WTC11 (cell line): ENCODE data around the gene SLC24A4. TPM values are rescaled to one million over a fixed set of nuclear protein-coding genes. Genes with fewer than 3 reads are reported as not detected.

Experiments used
- ATAC-seq: fragments of 200-7000 bp; cut with Tn5 transposase; 2 replicates; pipeline ENCODE4 v1.10.0; 2021; ENCODE audit warnings: mild to moderate bottlenecking, moderate library complexity
- CTCF ChIA-PET: fragments of 300-600 bp; sonication (Branson Sonifier 250); formaldehyde crosslinking; loops from one replicate; lab custom pipeline; 2021; ENCODE audit warnings: antibody characterized with exemption; lab: Charles Lee
- POLR2A ChIA-PET: fragments of 350-600 bp; sonication (Branson Sonifier 250); formaldehyde crosslinking; loops from one replicate; lab custom pipeline; 2021; ENCODE audit warnings: antibody characterized with exemption; lab: Charles Lee
- DNase-seq: peaks from one replicate; pipeline ENCODE4 v3.0.0; 2021; ENCODE audit warnings: low spot score
- H3K27ac Mint-ChIP-seq: 2 replicates; pipeline ENCODE4 v1.8.0; 2021; ENCODE audit warnings: mixed read lengths
- H3K27me3 Mint-ChIP-seq: 2 replicates; pipeline ENCODE4 v1.8.0; 2021; ENCODE audit warnings: low read depth, mild to moderate bottlenecking, moderate library complexity, mixed read lengths
- H3K36me3 Mint-ChIP-seq: 2 replicates; pipeline ENCODE4 v1.8.0; 2021; ENCODE audit warnings: mixed read lengths
- H3K4me1 Mint-ChIP-seq: 2 replicates; pipeline ENCODE4 v1.8.0; 2022; ENCODE audit warnings: mixed read lengths
- H3K4me3 Mint-ChIP-seq: 2 replicates; pipeline ENCODE4 v1.8.0; 2021; ENCODE audit warnings: mild to moderate bottlenecking, moderate library complexity, mixed read lengths
- H3K9me3 Mint-ChIP-seq: 2 replicates; pipeline ENCODE4 v1.8.0; 2021; ENCODE audit warnings: mixed read lengths
- ETV6 ChIP-seq: sonication (generic); formaldehyde crosslinking; IDR thresholded peaks from 2 replicates; pipeline ENCODE4 v1.8.1; 2022; ENCODE audit warnings: mild to moderate bottlenecking, missing genetic modification reagents
- MXD4 ChIP-seq: fragments of 250-450 bp; sonication (Bioruptor Pico); IDR thresholded peaks from 2 replicates; pipeline ENCODE4 v1.8.0; 2021; ENCODE audit warnings: mild to moderate bottlenecking, moderate library complexity, borderline replicate concordance
- NFE2L1 ChIP-seq: sonication (generic); formaldehyde crosslinking; IDR thresholded peaks from 2 replicates; pipeline ENCODE4 v1.8.1; 2023; ENCODE audit warnings: missing genetic modification reagents
- NR1H2 ChIP-seq: sonication (generic); formaldehyde crosslinking; IDR thresholded peaks from 2 replicates; pipeline ENCODE4 v1.9.0; 2021; ENCODE audit warnings: mild to moderate bottlenecking, moderate library complexity, missing genetic modification reagents
- NR2C2 ChIP-seq: sonication (generic); formaldehyde crosslinking; IDR thresholded peaks from 2 replicates; pipeline ENCODE4 v1.8.0; 2022; ENCODE audit warnings: mild to moderate bottlenecking, missing genetic modification reagents
- TEAD1 ChIP-seq: sonication (generic); formaldehyde crosslinking; IDR thresholded peaks from 2 replicates; pipeline ENCODE4 v1.8.0; 2022; ENCODE audit warnings: mild to moderate bottlenecking, missing genetic modification reagents
- TEAD4 ChIP-seq: sonication (generic); formaldehyde crosslinking; IDR thresholded peaks from 2 replicates; pipeline ENCODE4 v1.8.0; 2022; ENCODE audit warnings: mild to moderate bottlenecking, missing genetic modification reagents
- ZNF121 ChIP-seq: sonication (generic); formaldehyde crosslinking; IDR thresholded peaks from 2 replicates; pipeline ENCODE4 v1.8.0; 2023; ENCODE audit warnings: missing genetic modification reagents
- ZNF219 ChIP-seq: sonication (generic); formaldehyde crosslinking; IDR thresholded peaks from 2 replicates; pipeline ENCODE4 v1.8.0; 2023; ENCODE audit warnings: missing genetic modification reagents, mild to moderate bottlenecking, borderline replicate concordance
- ZNF671 ChIP-seq: fragments of 250-450 bp; sonication (Bioruptor Pico); IDR thresholded peaks from 2 replicates; pipeline ENCODE4 v1.8.0; 2021; ENCODE audit warnings: mild to moderate bottlenecking
- total RNA-seq: library from RNA; stranded (reverse); gene quantifications from 3 replicates; pipeline ENCODE4 v1.2.3, GENCODE V29; 2021
- TF ChIP-seq, protein P1 (sequence below): sonication (generic); formaldehyde crosslinking; IDR thresholded peaks from 2 replicates; pipeline ENCODE4 v1.8.1; 2022; ENCODE audit warnings: low read depth, missing genetic modification reagents, borderline replicate concordance
- TF ChIP-seq, protein P2 (sequence below): sonication (generic); formaldehyde crosslinking; IDR thresholded peaks from 2 replicates; pipeline ENCODE4 v1.8.1; 2023; ENCODE audit warnings: mild to moderate bottlenecking, moderate library complexity, missing genetic modification reagents
- TF ChIP-seq, protein P3 (sequence below): sonication (generic); formaldehyde crosslinking; IDR thresholded peaks from 2 replicates; pipeline ENCODE4 v1.8.0; 2023; ENCODE audit warnings: missing genetic modification reagents, mild to moderate bottlenecking, borderline replicate concordance

Gene SLC24A4
- total RNA-seq, 1 experiment from 2014 or later = 0.90 TPM

DNA sequence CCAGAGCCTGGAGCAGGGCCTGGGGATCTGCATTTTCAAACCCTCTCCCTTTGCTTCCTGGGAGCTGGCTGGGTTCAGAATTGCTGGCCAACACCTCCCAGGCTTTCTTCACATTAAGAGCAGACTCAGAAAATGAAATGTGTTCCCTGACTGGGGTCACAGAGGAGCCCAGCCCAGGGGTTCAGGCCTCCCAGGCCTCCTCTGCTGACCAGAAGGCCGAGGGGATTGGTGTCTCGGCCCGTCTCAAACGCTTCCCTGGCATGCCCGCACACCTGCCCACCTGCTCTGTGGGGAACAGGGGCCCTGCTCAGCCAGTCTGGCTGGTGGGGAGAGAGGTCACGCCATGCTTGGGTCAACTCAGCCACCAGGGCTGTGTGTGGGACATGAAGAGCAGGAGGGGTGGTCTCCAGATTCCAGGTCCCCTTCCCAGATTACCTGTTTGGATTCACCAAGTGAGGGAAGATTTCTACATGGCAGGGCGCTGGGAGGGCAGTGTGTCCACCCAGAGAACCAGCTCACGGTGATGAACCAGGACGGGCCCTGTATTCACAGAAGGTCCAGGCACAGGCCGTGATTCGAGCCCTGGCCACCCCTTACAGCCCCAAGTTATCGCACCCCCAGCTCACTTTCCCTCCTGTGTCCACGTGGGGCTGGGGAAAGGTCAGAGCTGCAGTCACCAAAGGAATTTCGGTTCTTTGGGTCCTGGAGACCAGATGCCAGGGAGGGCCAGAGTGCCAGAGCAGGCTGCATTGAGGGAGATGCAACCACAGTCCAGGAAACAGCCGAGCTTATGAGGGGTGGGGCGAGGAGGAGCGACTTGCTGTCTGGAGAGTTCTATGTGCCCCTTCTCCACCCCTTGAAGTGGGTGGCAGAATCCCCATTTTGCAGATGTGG, 135.4 kb downstream of the SLC24A4 start (continued):
- TF ChIP-seq NR2C2 (CRISPR knock-in tag) = no peak
- TF ChIP-seq, protein P1, sequence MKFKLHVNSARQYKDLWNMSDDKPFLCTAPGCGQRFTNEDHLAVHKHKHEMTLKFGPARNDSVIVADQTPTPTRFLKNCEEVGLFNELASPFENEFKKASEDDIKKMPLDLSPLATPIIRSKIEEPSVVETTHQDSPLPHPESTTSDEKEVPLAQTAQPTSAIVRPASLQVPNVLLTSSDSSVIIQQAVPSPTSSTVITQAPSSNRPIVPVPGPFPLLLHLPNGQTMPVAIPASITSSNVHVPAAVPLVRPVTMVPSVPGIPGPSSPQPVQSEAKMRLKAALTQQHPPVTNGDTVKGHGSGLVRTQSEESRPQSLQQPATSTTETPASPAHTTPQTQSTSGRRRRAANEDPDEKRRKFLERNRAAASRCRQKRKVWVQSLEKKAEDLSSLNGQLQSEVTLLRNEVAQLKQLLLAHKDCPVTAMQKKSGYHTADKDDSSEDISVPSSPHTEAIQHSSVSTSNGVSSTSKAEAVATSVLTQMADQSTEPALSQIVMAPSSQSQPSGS (CRISPR knock-in tag) = no peak
- TF ChIP-seq, all 79 proteins: peak for 0

DNA sequence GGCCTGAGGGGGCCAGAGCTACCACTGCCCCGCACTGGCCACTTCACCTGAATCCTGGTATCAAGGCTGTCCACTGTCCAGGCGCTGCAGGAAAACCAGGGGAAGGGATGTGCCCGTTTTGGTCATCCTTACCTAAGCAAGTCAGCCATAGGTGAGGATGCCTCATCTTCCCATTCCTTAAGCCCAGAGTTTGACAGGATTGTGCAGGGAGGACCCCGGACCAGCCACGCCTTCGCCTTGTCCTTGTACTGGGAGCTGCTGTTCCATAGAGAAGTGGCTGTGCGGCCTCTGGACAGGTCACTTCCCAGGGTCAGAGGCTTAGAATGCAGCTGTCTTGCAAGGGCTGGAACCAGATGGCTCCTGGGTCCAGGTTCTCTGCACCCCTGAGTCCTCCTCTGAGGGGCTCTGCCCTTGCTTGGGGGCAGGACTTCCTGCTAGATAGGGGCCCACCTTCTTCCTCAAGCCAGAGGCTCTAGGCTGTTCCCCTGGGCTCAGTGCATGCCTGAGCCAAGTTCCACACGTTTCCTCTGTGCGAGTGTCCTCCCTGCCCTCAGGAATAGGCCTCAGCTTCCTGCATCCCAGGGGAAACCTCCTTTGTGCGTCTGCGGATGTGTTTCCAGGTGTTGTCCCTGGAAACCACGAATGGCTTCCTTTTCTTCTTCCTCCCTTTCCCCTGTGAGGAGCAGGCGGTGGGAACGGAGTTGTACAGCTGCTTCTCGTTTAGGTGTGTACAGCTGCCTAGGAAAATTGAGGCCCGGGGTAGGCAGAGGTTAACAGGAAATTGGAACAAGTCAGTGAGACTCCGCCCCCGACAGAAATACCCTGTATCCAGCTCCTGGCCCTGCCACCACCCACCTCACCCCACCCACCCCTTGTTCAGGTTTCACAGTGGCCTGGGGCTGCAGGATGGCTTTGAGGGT, 136.3 kb downstream of the SLC24A4 start:
- Mint-ChIP-seq H3K36me3 (no peaks in the 10 kb centered on the region), H3K4me1 (peaks cover 7% of the 10 kb centered on the region), H3K27ac (no peak overlapping the region), H3K27me3 (no peaks in the 10 kb centered on the region), H3K9me3 (peaks cover 4% of the 10 kb centered on the region; the same call in 1 of the 2 replicates), H3K4me3 (no peak overlapping the region)
- DNase-seq (no peak), ATAC-seq (no peak; the same call in 1 of the 2 replicates)
- ChIA-PET POLR2A (interaction anchor here (0.5 kb wide), 1 partner anchor 140 kb away, joined by 4 read pairs; no protein-coding TSS in a partner anchor), CTCF (interaction anchor here (0.9 to 1.9 kb wide), 8 partner anchors 12 to 303 kb away, joined by 3 to 9 read pairs (median 4); no protein-coding TSS in a partner anchor)
- TF ChIP-seq TEAD4 (no peak), MXD4 (CRISPR knock-in tag) (no peak)
- TF ChIP-seq, protein P2, sequence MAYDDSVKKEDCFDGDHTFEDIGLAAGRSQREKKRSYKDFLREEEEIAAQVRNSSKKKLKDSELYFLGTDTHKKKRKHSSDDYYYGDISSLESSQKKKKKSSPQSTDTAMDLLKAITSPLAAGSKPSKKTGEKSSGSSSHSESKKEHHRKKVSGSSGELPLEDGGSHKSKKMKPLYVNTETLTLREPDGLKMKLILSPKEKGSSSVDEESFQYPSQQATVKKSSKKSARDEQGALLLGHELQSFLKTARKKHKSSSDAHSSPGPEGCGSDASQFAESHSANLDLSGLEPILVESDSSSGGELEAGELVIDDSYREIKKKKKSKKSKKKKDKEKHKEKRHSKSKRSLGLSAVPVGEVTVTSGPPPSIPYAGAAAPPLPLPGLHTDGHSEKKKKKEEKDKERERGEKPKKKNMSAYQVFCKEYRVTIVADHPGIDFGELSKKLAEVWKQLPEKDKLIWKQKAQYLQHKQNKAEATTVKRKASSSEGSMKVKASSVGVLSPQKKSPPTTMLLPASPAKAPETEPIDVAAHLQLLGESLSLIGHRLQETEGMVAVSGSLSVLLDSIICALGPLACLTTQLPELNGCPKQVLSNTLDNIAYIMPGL (CRISPR knock-in tag) = no peak
- TF ChIP-seq, protein P3, sequence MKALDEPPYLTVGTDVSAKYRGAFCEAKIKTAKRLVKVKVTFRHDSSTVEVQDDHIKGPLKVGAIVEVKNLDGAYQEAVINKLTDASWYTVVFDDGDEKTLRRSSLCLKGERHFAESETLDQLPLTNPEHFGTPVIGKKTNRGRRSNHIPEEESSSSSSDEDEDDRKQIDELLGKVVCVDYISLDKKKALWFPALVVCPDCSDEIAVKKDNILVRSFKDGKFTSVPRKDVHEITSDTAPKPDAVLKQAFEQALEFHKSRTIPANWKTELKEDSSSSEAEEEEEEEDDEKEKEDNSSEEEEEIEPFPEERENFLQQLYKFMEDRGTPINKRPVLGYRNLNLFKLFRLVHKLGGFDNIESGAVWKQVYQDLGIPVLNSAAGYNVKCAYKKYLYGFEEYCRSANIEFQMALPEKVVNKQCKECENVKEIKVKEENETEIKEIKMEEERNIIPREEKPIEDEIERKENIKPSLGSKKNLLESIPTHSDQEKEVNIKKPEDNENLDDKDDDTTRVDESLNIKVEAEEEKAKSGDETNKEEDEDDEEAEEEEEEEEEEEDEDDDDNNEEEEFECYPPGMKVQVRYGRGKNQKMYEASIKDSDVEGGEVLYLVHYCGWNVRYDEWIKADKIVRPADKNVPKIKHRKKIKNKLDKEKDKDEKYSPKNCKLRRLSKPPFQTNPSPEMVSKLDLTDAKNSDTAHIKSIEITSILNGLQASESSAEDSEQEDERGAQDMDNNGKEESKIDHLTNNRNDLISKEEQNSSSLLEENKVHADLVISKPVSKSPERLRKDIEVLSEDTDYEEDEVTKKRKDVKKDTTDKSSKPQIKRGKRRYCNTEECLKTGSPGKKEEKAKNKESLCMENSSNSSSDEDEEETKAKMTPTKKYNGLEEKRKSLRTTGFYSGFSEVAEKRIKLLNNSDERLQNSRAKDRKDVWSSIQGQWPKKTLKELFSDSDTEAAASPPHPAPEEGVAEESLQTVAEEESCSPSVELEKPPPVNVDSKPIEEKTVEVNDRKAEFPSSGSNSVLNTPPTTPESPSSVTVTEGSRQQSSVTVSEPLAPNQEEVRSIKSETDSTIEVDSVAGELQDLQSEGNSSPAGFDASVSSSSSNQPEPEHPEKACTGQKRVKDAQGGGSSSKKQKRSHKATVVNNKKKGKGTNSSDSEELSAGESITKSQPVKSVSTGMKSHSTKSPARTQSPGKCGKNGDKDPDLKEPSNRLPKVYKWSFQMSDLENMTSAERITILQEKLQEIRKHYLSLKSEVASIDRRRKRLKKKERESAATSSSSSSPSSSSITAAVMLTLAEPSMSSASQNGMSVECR (CRISPR knock-in tag) = no peak

DNA sequence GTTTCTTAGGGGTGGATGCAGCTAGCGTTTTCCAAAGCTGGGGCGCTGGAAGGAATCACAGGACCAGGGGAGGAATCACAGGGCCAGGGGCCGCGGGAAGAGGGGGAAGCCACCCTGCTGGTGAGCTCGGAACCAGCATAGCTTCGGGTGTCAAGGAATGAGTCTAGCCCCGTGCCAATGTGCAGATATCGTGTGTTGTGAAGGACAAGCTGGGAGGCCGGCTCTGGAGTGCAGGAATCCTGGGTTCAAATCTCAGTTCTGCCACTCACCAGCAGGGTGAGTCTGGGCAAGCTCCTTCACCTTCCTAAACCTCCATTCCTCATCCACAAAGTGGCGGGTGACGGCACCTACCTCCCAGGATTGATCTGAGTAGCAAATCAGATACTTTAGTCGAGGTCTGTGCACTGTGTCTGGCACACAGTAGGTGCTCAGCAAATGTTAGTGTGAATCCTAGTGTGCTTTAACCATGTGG, 137.0 kb downstream of the SLC24A4 start:
- no peaks in the 10 kb centered on the region for H3K36me3 Mint-ChIP-seq
- ATAC-seq (no peak), DNase-seq (no peak)
- H3K27ac Mint-ChIP-seq = no peak overlapping the region
- CTCF ChIA-PET = interaction anchor here (0.6 to 1.9 kb wide), 11 partner anchors 12 to 304 kb away, joined by 3 to 9 read pairs (median 4); no protein-coding TSS in a partner anchor
- TF ChIP-seq NR1H2 (CRISPR knock-in tag) (no peak), ZNF671 (CRISPR knock-in tag) (no peak), NFE2L1 (no peak), NR2C2 (CRISPR knock-in tag) (no peak), TEAD1 (no peak), ZNF219 (no peak), ETV6 (CRISPR knock-in tag) (no peak), ZNF121 (CRISPR knock-in tag) (no peak)
- TF ChIP-seq, all 79 proteins: peak for 0
- POLR2A ChIA-PET = no interaction called here
- Mint-ChIP-seq H3K9me3 (peaks cover 3% of the 10 kb centered on the region; the same call in 1 of the 2 replicates), H3K27me3 (no peaks in the 10 kb centered on the region), H3K4me3 (no peak overlapping the region), H3K4me1 (peaks cover 9% of the 10 kb centered on the region)
